ENCODE data around the gene CA12.
"Not testable (repeated sequence)": the region's sequence is repeated elsewhere in the genome, so short reads cannot be mapped to it uniquely, and the experiment has no call there.

The CA12 gene

DNA sequence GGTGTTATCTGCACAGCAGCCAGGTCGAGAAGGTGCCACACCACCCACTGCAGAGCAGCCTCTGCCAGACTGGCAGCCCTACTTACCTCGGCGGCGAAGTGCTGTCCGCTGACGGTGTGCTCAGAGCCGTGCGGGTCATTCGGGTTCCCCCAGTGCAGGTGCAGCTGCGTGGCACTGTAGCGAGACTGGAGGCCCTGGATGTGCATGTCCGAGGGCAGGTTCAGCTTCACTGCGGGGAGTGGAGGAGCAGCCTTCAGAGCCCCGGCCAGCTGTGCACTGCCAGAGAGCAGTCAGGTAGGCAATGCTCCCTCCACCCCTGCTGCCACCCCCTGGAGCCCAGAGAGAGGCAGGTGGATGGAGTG lies 36.3 kb downstream of the CA12 start:
- Histone ChIP-seq H3K4me3 (ENCODE audit: low read depth in 1 of 2, low read length in 2 of 2) (no peak overlapping the region), H3K36me3 (ENCODE audit: insufficient read depth, low read length) (no peaks in the 10 kb centered on the region), H2AFZ (ENCODE audit: low read depth, low read length) (no peak overlapping the region), H3K4me2 (ENCODE audit: insufficient read depth, low read length) (no peak overlapping the region), H3K79me2 (ENCODE audit: insufficient read depth, low read length) (no peaks in the 10 kb centered on the region), H3K27ac (ENCODE audit: low read length) (no peak overlapping the region), H3K27me3 (ENCODE audit: insufficient read depth, low read length, poor library complexity) (no peaks in the 10 kb centered on the region), H3K4me1 (ENCODE audit: insufficient read depth, low read length) (no peaks in the 10 kb centered on the region), H4K20me1 (ENCODE audit: insufficient read depth, low read length) (no peaks in the 10 kb centered on the region), H3K9ac (ENCODE audit: low read depth, low read length) (no peak overlapping the region), H3K9me3 (ENCODE audit: insufficient read depth, low read length, severe bottlenecking) (no peaks in the 10 kb centered on the region)
- no peak for ATAC-seq (ENCODE audit: insufficient read depth, low read depth)
- DNase-seq = no peak
- TF ChIP-seq EZH2 (IDR thresholded peaks at IDR 0.05; ENCODE audit: borderline replicate concordance, low read depth, low read length, severe bottlenecking) = no peak
- TF ChIP-seq, protein P1, sequence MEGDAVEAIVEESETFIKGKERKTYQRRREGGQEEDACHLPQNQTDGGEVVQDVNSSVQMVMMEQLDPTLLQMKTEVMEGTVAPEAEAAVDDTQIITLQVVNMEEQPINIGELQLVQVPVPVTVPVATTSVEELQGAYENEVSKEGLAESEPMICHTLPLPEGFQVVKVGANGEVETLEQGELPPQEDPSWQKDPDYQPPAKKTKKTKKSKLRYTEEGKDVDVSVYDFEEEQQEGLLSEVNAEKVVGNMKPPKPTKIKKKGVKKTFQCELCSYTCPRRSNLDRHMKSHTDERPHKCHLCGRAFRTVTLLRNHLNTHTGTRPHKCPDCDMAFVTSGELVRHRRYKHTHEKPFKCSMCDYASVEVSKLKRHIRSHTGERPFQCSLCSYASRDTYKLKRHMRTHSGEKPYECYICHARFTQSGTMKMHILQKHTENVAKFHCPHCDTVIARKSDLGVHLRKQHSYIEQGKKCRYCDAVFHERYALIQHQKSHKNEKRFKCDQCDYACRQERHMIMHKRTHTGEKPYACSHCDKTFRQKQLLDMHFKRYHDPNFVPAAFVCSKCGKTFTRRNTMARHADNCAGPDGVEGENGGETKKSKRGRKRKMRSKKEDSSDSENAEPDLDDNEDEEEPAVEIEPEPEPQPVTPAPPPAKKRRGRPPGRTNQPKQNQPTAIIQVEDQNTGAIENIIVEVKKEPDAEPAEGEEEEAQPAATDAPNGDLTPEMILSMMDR (IDR thresholded peaks at IDR 0.05; ENCODE audit: borderline replicate concordance, extremely low read depth, low read length, poor library complexity, severe bottlenecking) = no peak

DNA sequence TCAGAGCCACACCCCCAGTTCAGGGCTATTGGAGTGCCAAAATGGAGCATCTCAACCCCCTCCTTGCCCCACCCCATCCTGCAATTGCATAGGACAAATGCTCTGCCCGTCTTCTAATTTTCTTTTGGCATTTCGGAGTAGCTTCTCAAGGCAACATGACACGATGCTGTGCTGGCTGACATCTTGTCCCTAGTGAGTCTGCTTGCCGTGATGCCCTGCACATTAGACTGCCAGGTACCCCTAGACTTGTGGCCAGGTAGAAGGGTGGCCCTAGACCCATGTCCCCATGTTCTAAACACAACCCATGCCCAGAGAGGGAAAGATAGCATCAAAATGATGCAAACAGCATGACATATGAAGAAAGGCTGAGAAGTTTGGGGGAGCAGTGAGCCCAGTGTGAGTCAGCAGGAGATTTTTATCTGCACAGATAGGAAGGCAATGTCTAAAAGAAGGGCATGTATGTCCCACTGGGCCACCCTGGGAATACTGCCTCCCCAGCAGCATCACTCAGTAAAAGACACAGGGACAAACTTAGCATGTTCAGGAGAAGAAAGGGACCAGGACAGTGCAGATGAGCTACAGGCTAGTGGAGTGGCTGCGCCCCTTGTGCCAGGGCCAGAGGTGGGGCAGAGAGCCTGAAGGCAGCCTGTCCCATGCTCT lies 36.8 kb downstream of the CA12 start:
- no peak overlapping the region for H2AFZ ChIP-seq (ENCODE audit: low read depth, low read length)
- no peaks in the 10 kb centered on the region for H4K20me1 ChIP-seq (ENCODE audit: insufficient read depth, low read length)
- no peak overlapping the region for H3K9ac ChIP-seq (ENCODE audit: low read depth, low read length)
- ATAC-seq (ENCODE audit: insufficient read depth, low read depth) = no peak
- H3K4me2 ChIP-seq (ENCODE audit: insufficient read depth, low read length) = no peak overlapping the region
- no peaks in the 10 kb centered on the region for H3K79me2 ChIP-seq (ENCODE audit: insufficient read depth, low read length)
- H3K9me3 ChIP-seq (ENCODE audit: insufficient read depth, low read length, severe bottlenecking) = no peaks in the 10 kb centered on the region
- H3K27me3 ChIP-seq (ENCODE audit: insufficient read depth, low read length, poor library complexity) = no peaks in the 10 kb centered on the region
- H3K4me3 ChIP-seq (ENCODE audit: low read depth in 1 of 2, low read length in 2 of 2) = no peak overlapping the region
- H3K4me1 ChIP-seq (ENCODE audit: insufficient read depth, low read length) = no peaks in the 10 kb centered on the region
- no peak overlapping the region for H3K27ac ChIP-seq (ENCODE audit: low read length)
- TF ChIP-seq, protein P1 (IDR thresholded peaks at IDR 0.05; ENCODE audit: borderline replicate concordance, extremely low read depth, low read length, poor library complexity, severe bottlenecking) = no peak
- TF ChIP-seq EZH2 (IDR thresholded peaks at IDR 0.05; ENCODE audit: borderline replicate concordance, low read depth, low read length, severe bottlenecking) = no peak
- H3K36me3 ChIP-seq (ENCODE audit: insufficient read depth, low read length) = no peaks in the 10 kb centered on the region
- DNase-seq = no peak

DNA sequence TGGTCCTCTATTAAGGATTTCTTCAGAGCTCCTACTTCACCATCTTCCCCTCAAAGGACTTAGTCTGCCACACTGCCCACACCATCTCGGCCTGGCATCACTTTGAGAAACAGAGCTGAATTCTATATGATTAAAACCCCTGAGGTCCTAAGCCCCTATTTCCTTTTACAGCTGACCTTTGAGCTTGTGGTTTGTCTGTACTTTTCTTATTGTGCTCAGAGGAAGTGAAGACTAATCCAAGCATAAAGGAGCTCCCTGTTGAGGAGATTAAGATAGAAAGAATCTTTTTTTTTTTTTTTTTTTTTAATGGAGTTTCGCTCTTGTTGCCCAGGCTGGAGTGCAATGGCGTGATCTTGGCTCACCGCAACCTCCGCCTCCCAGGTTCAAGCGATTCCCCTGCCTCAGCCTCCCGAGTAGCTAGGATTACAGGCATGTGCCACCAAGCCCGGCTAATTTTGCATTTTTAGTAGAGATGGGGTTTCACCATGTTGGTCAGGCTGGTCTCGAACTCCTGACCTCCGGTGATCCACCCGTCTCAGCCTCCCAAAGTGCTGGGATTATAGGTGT lies 38.6 kb downstream of the CA12 start:
- H3K4me3 ChIP-seq (ENCODE audit: low read depth in 1 of 2, low read length in 2 of 2); H3K9ac ChIP-seq (ENCODE audit: low read depth, low read length); H3K79me2 ChIP-seq (ENCODE audit: insufficient read depth, low read length); ATAC-seq (ENCODE audit: insufficient read depth, low read depth); H3K27me3 ChIP-seq (ENCODE audit: insufficient read depth, low read length, poor library complexity); H3K36me3 ChIP-seq (ENCODE audit: insufficient read depth, low read length); H3K4me2 ChIP-seq (ENCODE audit: insufficient read depth, low read length); H2AFZ ChIP-seq (ENCODE audit: low read depth, low read length); H3K27ac ChIP-seq (ENCODE audit: low read length); H3K9me3 ChIP-seq (ENCODE audit: insufficient read depth, low read length, severe bottlenecking); H4K20me1 ChIP-seq (ENCODE audit: insufficient read depth, low read length); H3K4me1 ChIP-seq (ENCODE audit: insufficient read depth, low read length); DNase-seq: not testable (repeated sequence)

DNA sequence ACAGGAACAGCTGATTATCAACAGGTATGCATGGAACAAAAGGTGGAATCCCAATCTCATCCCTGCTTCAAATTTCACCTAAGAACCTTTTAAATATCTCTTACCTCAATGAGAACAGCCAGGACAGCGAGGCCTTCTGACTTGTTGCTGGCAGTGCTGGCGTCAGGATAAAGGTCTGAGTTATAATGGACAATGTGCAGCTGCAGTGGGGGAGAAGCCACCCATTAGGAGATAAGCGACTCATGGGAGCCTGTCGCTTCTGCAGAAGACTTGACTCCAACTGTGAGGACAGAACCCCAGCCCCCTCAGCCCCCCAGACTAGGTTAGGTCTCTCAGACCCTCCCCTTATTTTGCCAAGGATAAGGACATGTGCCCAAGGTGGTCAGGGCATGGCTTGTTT lies 39.7 kb downstream of the CA12 start:
- Histone ChIP-seq H3K4me2 (ENCODE audit: insufficient read depth, low read length) (no peak overlapping the region), H3K27me3 (ENCODE audit: insufficient read depth, low read length, poor library complexity) (no peaks in the 10 kb centered on the region), H2AFZ (ENCODE audit: low read depth, low read length) (no peak overlapping the region), H3K4me3 (ENCODE audit: low read depth in 1 of 2, low read length in 2 of 2) (no peak overlapping the region), H3K79me2 (ENCODE audit: insufficient read depth, low read length) (no peaks in the 10 kb centered on the region), H3K4me1 (ENCODE audit: insufficient read depth, low read length) (no peaks in the 10 kb centered on the region), H4K20me1 (ENCODE audit: insufficient read depth, low read length) (no peaks in the 10 kb centered on the region), H3K9me3 (ENCODE audit: insufficient read depth, low read length, severe bottlenecking) (no peaks in the 10 kb centered on the region), H3K36me3 (ENCODE audit: insufficient read depth, low read length) (no peaks in the 10 kb centered on the region), H3K9ac (ENCODE audit: low read depth, low read length) (no peak overlapping the region), H3K27ac (ENCODE audit: low read length) (no peak overlapping the region)
- TF ChIP-seq, protein P1 (IDR thresholded peaks at IDR 0.05; ENCODE audit: borderline replicate concordance, extremely low read depth, low read length, poor library complexity, severe bottlenecking) = no peak
- TF ChIP-seq EZH2 (IDR thresholded peaks at IDR 0.05; ENCODE audit: borderline replicate concordance, low read depth, low read length, severe bottlenecking) = no peak
- DNase-seq = no peak
- ATAC-seq (ENCODE audit: insufficient read depth, low read depth) = no peak

Measured in DND-41 (cell line).